Measurements from ENCODE around the gene CPLANE2. TPM values are rescaled to one million over a fixed set of nuclear protein-coding genes. Genes with fewer than 3 reads are reported as not detected.
"Not testable (repeated sequence)": the region's sequence is repeated elsewhere in the genome, so short reads cannot be mapped to it uniquely, and the experiment has no call there.

The CPLANE2 gene
- total and polyA plus RNA-seq, 10 donors: 2.1 to 7.6 (median 5.3) TPM

GRCh38 chr1:16262067-16262466, 25.1 kb upstream of the CPLANE2 start:
- Histone ChIP-seq H3K4me3 (no peak overlapping the region), H3K4me1 (peaks cover 0 to 18% (median 8%) of the 10 kb centered on the region in 6 donors), H3K27me3 (replicated peaks in 1 of 7) (no peaks in the 10 kb centered on the region), H3K36me3 (peaks cover 0 to 25% (median 1%) of the 10 kb centered on the region in 6 donors), H3K27ac (no peak overlapping the region), H3K9me3 (no peaks in the 10 kb centered on the region)
- TF ChIP-seq POLR2A (IDR thresholded peaks at IDR 0.05) (no peak), POLR2AphosphoS5 (IDR thresholded peaks at IDR 0.05) (no peak)
- TF ChIP-seq, protein P1, sequence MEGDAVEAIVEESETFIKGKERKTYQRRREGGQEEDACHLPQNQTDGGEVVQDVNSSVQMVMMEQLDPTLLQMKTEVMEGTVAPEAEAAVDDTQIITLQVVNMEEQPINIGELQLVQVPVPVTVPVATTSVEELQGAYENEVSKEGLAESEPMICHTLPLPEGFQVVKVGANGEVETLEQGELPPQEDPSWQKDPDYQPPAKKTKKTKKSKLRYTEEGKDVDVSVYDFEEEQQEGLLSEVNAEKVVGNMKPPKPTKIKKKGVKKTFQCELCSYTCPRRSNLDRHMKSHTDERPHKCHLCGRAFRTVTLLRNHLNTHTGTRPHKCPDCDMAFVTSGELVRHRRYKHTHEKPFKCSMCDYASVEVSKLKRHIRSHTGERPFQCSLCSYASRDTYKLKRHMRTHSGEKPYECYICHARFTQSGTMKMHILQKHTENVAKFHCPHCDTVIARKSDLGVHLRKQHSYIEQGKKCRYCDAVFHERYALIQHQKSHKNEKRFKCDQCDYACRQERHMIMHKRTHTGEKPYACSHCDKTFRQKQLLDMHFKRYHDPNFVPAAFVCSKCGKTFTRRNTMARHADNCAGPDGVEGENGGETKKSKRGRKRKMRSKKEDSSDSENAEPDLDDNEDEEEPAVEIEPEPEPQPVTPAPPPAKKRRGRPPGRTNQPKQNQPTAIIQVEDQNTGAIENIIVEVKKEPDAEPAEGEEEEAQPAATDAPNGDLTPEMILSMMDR (IDR thresholded peaks at IDR 0.05 in 8 of 11, conservative IDR thresholded peaks at IDR 0.05 in 3 of 11): no peak
- intact Hi-C loops (cut with DNase I; ENCODE audit: low total_unique reads): no loop called here
- no peak for DNase-seq
- 93 to 100% (median 95%) methylated on average over 1 of the region's 1 CpG for WGBS, 5 donors

- peaks cover 0 to 36% (median 10%) of the 10 kb centered on the region in 6 donors for H3K36me3 ChIP-seq
- no peak for TF ChIP-seq POLR2A (IDR thresholded peaks at IDR 0.05)
- TF ChIP-seq POLR2AphosphoS5 (IDR thresholded peaks at IDR 0.05): no peak
- TF ChIP-seq, protein P1 (IDR thresholded peaks at IDR 0.05 in 8 of 11, conservative IDR thresholded peaks at IDR 0.05 in 3 of 11): no peak
- WGBS, 5 donors: 85 to 97% (median 93%) methylated on average over 1 of the region's 1 CpG
- H3K27ac ChIP-seq: no peak overlapping the region
- H3K4me1 ChIP-seq: peaks cover 0 to 6% (median under 1%) of the 10 kb centered on the region in 6 donors
- no peaks in the 10 kb centered on the region for H3K27me3 ChIP-seq (replicated peaks in 1 of 7)
- DNase-seq: no peak
- intact Hi-C loops (cut with DNase I; ENCODE audit: low total_unique reads): no loop called here
- no peaks in the 10 kb centered on the region for H3K9me3 ChIP-seq
- H3K4me3 ChIP-seq: no peak overlapping the region
These were observed 23.8 kb upstream of the CPLANE2 start for GRCh38 chr1:16260814-16261213.

GRCh38 chr1:16258591-16259135, 21.7 kb upstream of the CPLANE2 start:
- no peak for DNase-seq
- peaks cover 4 to 57% (median 28%) of the 10 kb centered on the region in 6 donors for H3K36me3 ChIP-seq
- intact Hi-C loops (cut with DNase I; ENCODE audit: low total_unique reads): no loop called here
- H3K4me3 ChIP-seq: no peak overlapping the region
- H3K27me3 ChIP-seq (replicated peaks in 1 of 7): no peaks in the 10 kb centered on the region
- no peak for TF ChIP-seq POLR2A (IDR thresholded peaks at IDR 0.05)
- no peak for TF ChIP-seq POLR2AphosphoS5 (IDR thresholded peaks at IDR 0.05)
- TF ChIP-seq, protein P1 (IDR thresholded peaks at IDR 0.05 in 8 of 11, conservative IDR thresholded peaks at IDR 0.05 in 3 of 11): no peak
- H3K9me3 ChIP-seq: no peaks in the 10 kb centered on the region
- H3K27ac ChIP-seq: no peak overlapping the region
- 86 to 96% (median 91%) methylated on average over 9 of the region's 9 CpGs for WGBS, 5 donors
- H3K4me1 ChIP-seq: peaks cover 0 to 5% (median 0%) of the 10 kb centered on the region in 6 donors

GRCh38 chr1:16257968-16258367, 21.0 kb upstream of the CPLANE2 start:
- no peak overlapping the region for H3K27ac ChIP-seq
- WGBS, 5 donors: 84 to 93% (median 88%) methylated on average over 3 of the region's 3 CpGs
- H3K4me1 ChIP-seq: peaks cover 0 to 5% (median 0%) of the 10 kb centered on the region in 6 donors
- DNase-seq: no peak
- peaks cover 4 to 64% (median 35%) of the 10 kb centered on the region in 6 donors for H3K36me3 ChIP-seq
- H3K4me3 ChIP-seq: no peak overlapping the region
- no peaks in the 10 kb centered on the region for H3K9me3 ChIP-seq
- intact Hi-C loops (cut with DNase I; ENCODE audit: low total_unique reads): no loop called here
- TF ChIP-seq POLR2A (IDR thresholded peaks at IDR 0.05) (no peak), POLR2AphosphoS5 (IDR thresholded peaks at IDR 0.05) (no peak)
- TF ChIP-seq, protein P1 (IDR thresholded peaks at IDR 0.05 in 8 of 11, conservative IDR thresholded peaks at IDR 0.05 in 3 of 11): no peak
- H3K27me3 ChIP-seq (replicated peaks in 1 of 7): no peaks in the 10 kb centered on the region

DNA sequence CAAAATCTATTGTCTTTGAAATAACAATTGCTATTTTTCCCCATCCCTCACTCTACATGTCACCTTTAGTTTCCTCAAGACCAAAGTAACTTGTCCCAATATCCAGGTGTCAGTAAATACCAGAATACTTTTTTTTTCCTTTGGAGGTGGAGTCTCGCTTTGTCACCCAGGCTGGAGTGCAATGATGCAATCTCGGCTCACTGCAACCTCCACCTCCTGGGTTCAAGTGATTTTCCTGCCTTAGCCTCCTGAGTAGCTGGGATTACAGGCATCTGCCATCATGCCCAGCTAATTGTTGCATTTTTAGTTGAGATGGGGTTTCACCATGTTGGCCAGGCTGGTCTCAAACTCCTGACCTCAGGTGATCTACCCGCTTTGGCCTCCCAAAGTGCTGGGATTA, 20.6 kb upstream of the CPLANE2 start:
- H3K27me3 ChIP-seq (replicated peaks in 1 of 7); DNase-seq; intact Hi-C loops (cut with DNase I; ENCODE audit: low total_unique reads); H3K4me3 ChIP-seq; H3K9me3 ChIP-seq; H3K4me1 ChIP-seq; H3K27ac ChIP-seq: not testable (repeated sequence)
- 90 to 99% (median 95%) methylated on average over 3 of the region's 3 CpGs for whole genome bisulfite sequencing, 5 donors
- peaks cover 4 to 64% (median 38%) of the 10 kb centered on the region in 6 donors for H3K36me3 ChIP-seq

Data from spleen (tissue), 11 donors.